NCI-H1105 (cell line): ENCODE results near the gene IFI27L1.

Experiments used
- DNase-seq: peaks from one replicate; lab custom pipeline; 2025; lab: John Stamatoyannopoulos, UW

Gene IFI27L1

GRCh38 chr14:94113908-94114588 is 32.9 kb downstream of the IFI27L1 start:
- DNase-seq = no peak

DNA sequence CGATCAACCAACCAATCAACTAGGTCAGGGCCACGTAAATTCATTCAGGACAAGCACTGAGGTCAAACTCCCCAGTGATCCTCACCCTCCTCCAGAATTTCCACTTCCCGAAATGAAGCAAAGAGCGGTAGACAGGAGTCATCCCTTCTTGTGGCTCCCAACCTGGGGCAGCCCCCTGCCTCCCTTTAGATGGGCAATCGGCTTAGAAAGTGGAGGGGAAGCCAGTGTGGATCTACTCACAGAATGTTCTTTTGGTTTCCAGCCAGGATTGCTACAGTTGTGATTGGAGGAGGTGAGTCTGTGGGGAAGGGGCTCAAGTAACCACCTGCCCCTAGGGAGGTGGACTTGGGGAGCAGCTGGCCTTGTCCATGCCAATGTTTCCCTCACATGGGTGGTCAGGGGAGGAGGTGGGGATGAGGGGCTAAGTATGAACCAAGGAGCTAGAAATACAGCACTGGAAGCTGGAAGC is 33.5 kb downstream of the IFI27L1 start:
- no peak for DNase-seq

DNA sequence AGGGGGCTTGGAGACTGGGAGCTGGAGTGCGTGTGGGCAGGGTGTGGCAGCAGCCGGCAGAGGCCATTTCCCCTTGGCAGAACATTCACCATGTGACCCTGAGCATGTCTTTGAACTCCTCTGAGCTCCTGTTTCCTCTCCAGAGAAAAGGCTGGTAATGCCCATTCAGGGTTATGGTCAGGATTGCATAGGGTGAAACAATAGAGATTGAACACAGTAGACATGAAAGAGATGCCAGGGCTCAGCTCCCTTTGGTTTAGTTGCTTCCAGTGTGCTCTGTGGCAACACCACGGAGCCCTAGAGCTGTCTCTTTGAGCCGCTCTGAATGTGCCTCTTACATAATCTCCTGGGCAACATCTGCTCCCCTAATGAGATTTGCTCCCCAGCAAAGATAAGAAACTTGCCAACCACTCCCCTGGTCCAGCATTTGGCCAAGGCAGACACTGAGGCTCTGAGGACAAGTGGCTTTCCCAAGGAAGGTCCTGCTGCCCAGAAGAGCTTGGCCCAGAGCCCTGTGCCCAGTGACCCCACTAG is 34.0 kb downstream of the IFI27L1 start:
- DNase-seq = no peak

- DNase-seq = no peak
These were observed 34.5 kb downstream of the IFI27L1 start for GRCh38 chr14:94115631-94116030.

- DNase-seq = no peak
These were observed 35.6 kb downstream of the IFI27L1 start for GRCh38 chr14:94116701-94117100.

GRCh38 chr14:94117856-94118255 is 36.7 kb downstream of the IFI27L1 start:
- DNase-seq = no peak

DNA sequence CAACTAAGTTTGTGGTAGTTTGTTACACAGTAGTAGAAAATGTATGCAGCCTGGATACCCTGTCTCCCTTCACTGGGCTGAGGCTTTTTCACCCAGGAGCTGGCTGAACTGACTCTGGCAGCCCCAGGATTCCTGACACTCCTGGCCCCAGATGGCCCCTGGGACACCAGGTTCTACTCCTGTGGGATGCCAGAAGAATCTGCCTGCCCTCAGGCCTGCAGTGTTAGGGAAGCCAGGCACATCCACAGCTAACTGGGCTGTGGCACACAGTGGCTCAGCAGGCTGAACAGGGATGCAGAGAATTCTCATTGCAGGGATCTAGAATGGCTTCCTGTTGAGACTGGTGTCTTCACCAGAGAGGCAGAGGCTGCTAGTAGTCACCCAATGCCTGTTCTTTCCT is 38.0 kb downstream of the IFI27L1 start:
- no peak for DNase-seq

DNA sequence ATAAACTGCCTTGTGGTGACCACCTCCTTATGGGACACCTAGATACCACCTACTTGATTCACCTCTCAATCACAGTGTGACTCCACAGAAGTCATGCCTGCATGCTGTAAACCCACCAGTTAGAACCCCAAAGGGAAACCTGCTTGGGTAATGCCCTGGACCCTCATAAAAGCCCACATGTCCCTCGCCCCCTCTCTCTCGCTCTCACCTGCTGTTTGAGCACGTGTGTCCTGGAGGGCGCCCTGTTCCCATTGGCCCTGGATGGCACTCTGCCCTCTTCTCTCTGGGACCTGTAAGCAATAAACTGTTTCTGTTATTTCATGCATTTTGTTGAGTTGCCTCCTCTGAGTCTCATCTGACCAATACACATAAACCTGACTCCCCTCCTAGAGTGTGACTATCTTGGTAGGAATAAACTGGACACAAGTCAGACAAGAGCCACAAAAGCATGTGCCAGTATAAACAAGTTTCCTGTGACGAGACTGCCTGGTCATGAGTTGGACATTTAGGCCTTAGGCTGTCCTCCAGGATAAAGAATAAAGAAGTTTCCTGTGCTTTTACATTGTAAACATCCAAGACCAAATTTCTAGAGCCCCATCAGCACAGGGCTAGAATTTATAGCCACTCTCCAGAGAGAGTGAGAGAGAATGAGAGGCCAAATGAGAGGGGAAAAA is 39.7 kb downstream of the IFI27L1 start:
- DNase-seq = no peak

- DNase-seq = no peak
These were observed 40.4 kb downstream of the IFI27L1 start for GRCh38 chr14:94121485-94121884.

DNA sequence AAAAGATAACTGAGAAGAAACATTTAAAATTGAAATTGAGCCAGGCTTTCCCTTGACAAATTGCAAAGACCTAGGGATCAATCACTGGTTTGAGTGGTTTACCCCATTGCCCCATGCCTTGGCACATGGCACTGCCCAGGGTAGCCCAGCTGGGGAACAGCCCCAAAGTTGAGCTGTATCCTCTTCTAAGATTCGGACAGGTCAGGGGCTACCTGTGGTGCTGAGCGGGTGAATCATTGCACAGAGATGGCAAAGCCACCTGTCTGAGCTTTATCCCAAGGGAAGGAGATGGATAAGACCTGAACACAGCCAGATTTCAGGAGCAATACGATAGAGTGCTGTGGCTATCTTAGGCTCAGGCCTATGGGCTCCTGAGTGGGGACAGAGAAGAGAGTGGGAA is 41.3 kb downstream of the IFI27L1 start:
- DNase-seq = no peak

DNA sequence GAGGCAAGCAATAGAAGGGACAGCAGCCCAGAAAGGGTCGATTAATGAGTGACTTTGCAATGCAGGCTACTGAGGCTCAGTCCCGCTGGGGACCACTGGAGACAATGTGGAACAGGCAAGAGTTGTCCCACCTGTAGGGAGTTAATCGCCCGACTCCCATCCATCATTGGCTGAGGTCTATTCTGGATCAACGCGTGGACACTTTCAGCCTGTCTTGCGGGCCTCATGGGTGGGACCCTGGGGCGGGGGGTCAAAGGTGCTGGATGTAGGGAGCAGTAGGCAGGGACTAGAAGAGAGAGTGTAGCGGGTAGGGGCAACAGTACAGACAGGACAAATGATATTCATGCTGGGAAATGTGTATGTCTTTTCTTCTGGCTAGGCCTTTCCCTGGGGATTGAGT is 42.2 kb downstream of the IFI27L1 start:
- DNase-seq = no peak

GRCh38 chr14:94123868-94124267 is 42.8 kb downstream of the IFI27L1 start:
- DNase-seq = no peak

- DNase-seq = no peak
These were observed 43.7 kb downstream of the IFI27L1 start for GRCh38 chr14:94124582-94125377.

- DNase-seq = no peak
These were observed 44.7 kb downstream of the IFI27L1 start for GRCh38 chr14:94125659-94126418.

DNA sequence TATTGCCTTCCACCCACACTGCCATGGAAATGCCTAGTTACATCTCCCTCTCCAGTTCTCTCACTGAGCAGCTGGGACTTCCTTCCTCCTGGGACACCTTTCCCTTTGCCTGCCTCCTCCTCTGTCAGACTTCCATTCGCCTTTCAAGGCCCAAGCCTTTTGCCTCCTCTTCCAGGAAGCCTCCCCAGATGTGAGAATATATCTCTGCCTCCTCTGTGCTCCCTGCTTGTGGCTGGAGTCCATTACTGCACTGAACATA is 45.2 kb downstream of the IFI27L1 start:
- no peak for DNase-seq

- no peak for DNase-seq
These were observed 45.7 kb downstream of the IFI27L1 start for GRCh38 chr14:94126800-94127199.

DNA sequence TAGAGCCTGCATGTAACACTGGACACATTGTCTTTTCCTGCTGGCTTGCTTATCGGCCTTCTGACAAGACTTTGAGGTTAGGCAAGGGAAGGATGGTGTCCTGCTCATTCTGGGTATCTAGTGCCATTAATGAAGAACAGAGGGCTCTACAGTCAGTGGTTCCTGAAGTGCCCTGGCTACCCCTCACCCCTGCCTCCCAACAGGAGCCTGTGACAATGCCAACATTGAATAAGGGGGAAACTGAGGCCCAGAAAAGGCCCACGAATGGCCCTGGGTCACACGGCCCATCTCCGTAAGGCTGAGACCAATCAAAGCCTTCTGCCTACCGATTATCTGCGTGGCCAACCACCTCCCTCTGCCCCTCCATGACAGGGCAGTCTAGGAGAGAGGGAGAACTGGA is 46.2 kb downstream of the IFI27L1 start:
- DNase-seq = no peak

- no peak for DNase-seq
These were observed 47.2 kb downstream of the IFI27L1 start for GRCh38 chr14:94128216-94128839.

- DNase-seq = peak; percentile 90
These were observed 48.1 kb downstream of the IFI27L1 start, which contains the start of gene IFI27L2 for GRCh38 chr14:94129111-94129757. Gene IFI27L2, minus strand, starts transcription at chr14:94129604. Its CDS starts 40 bp downstream, at chr14:94129564.

GRCh38 chr14:94129758-94130414 is 48.8 kb downstream of the IFI27L1 start:
- peak; percentile 73 for DNase-seq
